Measurements from ENCODE around the gene TMEM38B.

The TMEM38B gene

GRCh38 chr9:105714020-105714331 is 19.6 kb downstream of the TMEM38B start (continued):
- no peak for TF ChIP-seq ZIC2 (tag by site-specific recombination; IDR thresholded peaks at IDR 0.05)
- TF ChIP-seq ZNF654 (tag by site-specific recombination; IDR thresholded peaks at IDR 0.05; ENCODE audit: low read depth), result no peak
- TF ChIP-seq ZNF404 (tag by site-specific recombination; IDR thresholded peaks at IDR 0.05), result no peak
- TF ChIP-seq GLIS2 (tag by site-specific recombination; IDR thresholded peaks at IDR 0.05), result no peak
- no peak for TF ChIP-seq INSM2 (tag by site-specific recombination; IDR thresholded peaks at IDR 0.05)
- TF ChIP-seq PRDM2 (tag by site-specific recombination; IDR thresholded peaks at IDR 0.05; ENCODE audit: borderline replicate concordance), result no peak
- TF ChIP-seq ZNF600 (tag by site-specific recombination; IDR thresholded peaks at IDR 0.05), result no peak
- TF ChIP-seq ZNF701 (tag by site-specific recombination; IDR thresholded peaks at IDR 0.05), result no peak

GRCh38 chr9:105716146-105716545 is 21.8 kb downstream of the TMEM38B start:
- no peak for TF ChIP-seq ZNF112 (tag by site-specific recombination; IDR thresholded peaks at IDR 0.05)
- TF ChIP-seq ZNF221 (tag by site-specific recombination; IDR thresholded peaks at IDR 0.05; ENCODE audit: borderline replicate concordance), result no peak
- TF ChIP-seq TRIM28 (IDR thresholded peaks at IDR 0.05; ENCODE audit: borderline replicate concordance, low read length), result no peak
- no peak for TF ChIP-seq ZBTB20 (tag by site-specific recombination; IDR thresholded peaks at IDR 0.05)
- TF ChIP-seq SP3 (tag by site-specific recombination; IDR thresholded peaks at IDR 0.05), result no peak
- TF ChIP-seq ZNF792 (tag by site-specific recombination; IDR thresholded peaks at IDR 0.05), result no peak
- no peak for TF ChIP-seq ZNF549 (tag by site-specific recombination; IDR thresholded peaks at IDR 0.05)
- TF ChIP-seq ZNF26 (tag by site-specific recombination; IDR thresholded peaks at IDR 0.05), result no peak
- TF ChIP-seq ZBTB44 (tag by site-specific recombination; IDR thresholded peaks at IDR 0.05), result no peak
- no peak for TF ChIP-seq ZNF2 (tag by site-specific recombination; IDR thresholded peaks at IDR 0.05)
- TF ChIP-seq ZNF366 (tag by site-specific recombination; conservative IDR thresholded peaks at IDR 0.05), result no peak
- TF ChIP-seq ZNF138 (tag by site-specific recombination; IDR thresholded peaks at IDR 0.05; ENCODE audit: borderline replicate concordance), result no peak
- TF ChIP-seq OSR2 (tag by site-specific recombination; IDR thresholded peaks at IDR 0.05), result no peak
- TF ChIP-seq ZNF404 (tag by site-specific recombination; IDR thresholded peaks at IDR 0.05), result no peak
- TF ChIP-seq ZFP3 (tag by site-specific recombination; IDR thresholded peaks at IDR 0.05; ENCODE audit: low read depth), result no peak
- no peak for TF ChIP-seq HOXA7 (CRISPR knock-in tag; IDR thresholded peaks at IDR 0.05; ENCODE audit: borderline replicate concordance)
- no peak for TF ChIP-seq GLI4 (tag by site-specific recombination; IDR thresholded peaks at IDR 0.05)
- TF ChIP-seq ZNF423 (tag by site-specific recombination; IDR thresholded peaks at IDR 0.05), result no peak
- CTCF ChIA-PET, result interaction anchor here (0.5 to 1.2 kb wide), 3 partner anchors 9 to 257 kb away, joined by 4 read pairs; no protein-coding TSS in a partner anchor
- Histone ChIP-seq H3K27ac (ENCODE audit: extremely low read depth, low read depth, low read length) (no peak overlapping the region), H3K36me3 (ENCODE audit: control insufficient read depth in 2 of 2, insufficient read depth in 1 of 2, low read length in 2 of 2) (peaks cover 0 to 18% of the 10 kb centered on the region in 2 experiments; a peak in 1 of 3 replicates), H3K4me3 (ENCODE audit: low read depth, low read length) (no peak overlapping the region), H3K4me1 (ENCODE audit: control insufficient read depth, insufficient read depth, low read length) (no peaks in the 10 kb centered on the region), H3K9me3 (ENCODE audit: control insufficient read depth, insufficient read depth, low read depth, low read length) (no peaks in the 10 kb centered on the region)
- POLR2A ChIA-PET, result no interaction called here
